Upper lobe of right lung (tissue), 1 donor: ENCODE data around the gene TACSTD2. TPM values are rescaled to one million over a fixed set of nuclear protein-coding genes. Genes with fewer than 3 reads are reported as not detected.

Experiments used
- ATAC-seq: fragments of 200-7000 bp; cut with Tn5 transposase; one replicate; pipeline ENCODE4 v1.9.1; 2020; ENCODE audit warnings: mild to moderate bottlenecking, moderate library complexity
- DNase-seq: peaks from one replicate; pipeline ENCODE4 v3.0.0-alpha.2; 2020
- H3K27ac ChIP-seq: fragments of 200-600 bp; one replicate; pipeline ENCODE4 v1.8.0; 2022
- H3K27me3 ChIP-seq: fragments of 200-600 bp; one replicate; pipeline ENCODE4 v1.8.0; 2022; ENCODE audit warnings: mild to moderate bottlenecking
- H3K36me3 ChIP-seq: fragments of 200-600 bp; one replicate; pipeline ENCODE4 v1.8.0; 2022
- H3K4me1 ChIP-seq: fragments of 200-600 bp; one replicate; pipeline ENCODE4 v1.8.0; 2022
- H3K4me3 ChIP-seq: fragments of 200-600 bp; one replicate; pipeline ENCODE4 v1.8.0; 2022; ENCODE audit warnings: mild to moderate bottlenecking
- H3K9me3 ChIP-seq: fragments of 200-600 bp; one replicate; pipeline ENCODE4 v1.8.0; 2022
- CTCF ChIP-seq: fragments of 200-600 bp; IDR thresholded peaks from one replicate; pipeline ENCODE4 v1.8.0; 2022; ENCODE audit warnings: antibody characterized with exemption
- intact Hi-C: fragments of 100-400 bp; cut with DNase I; formaldehyde crosslinking; loops from one replicate; pipeline ENCODE4 v1.11.0; 2022
- total RNA-seq: library from RNA; stranded (reverse); fragmentation: NEBNext Ultra II Directional; extraction: Animal tissue kit (Norgen Biotek cat#: 25700); gene quantifications from one replicate; pipeline ENCODE4 v1.2.1, GENCODE V29; 2021
- donor health status: DM: no; HTN: yes; CAD: no; lungs with severe emphysema.

TACSTD2 gene
- total RNA-seq, 1 donor from 2014 or later, result 112 TPM

- ATAC-seq, result no peak
- peaks cover 31% of the 10 kb centered on the region for H3K4me1 ChIP-seq
- intact Hi-C loops, result no loop called here
Observed at GRCh38 chr1:58581641-58582040, 4.6 kb upstream of the TACSTD2 start.

GRCh38 chr1:58580186-58580585 lies 3.1 kb upstream of the TACSTD2 start:
- intact Hi-C loops, result no loop called here
- Histone ChIP-seq H3K4me1 (peaks cover 20% of the 10 kb centered on the region), H3K9me3 (no peaks in the 10 kb centered on the region), H3K27me3 (no peaks in the 10 kb centered on the region), H3K4me3 (no peak overlapping the region), H3K27ac (no peak overlapping the region), H3K36me3 (no peaks in the 10 kb centered on the region)
- no peak for ATAC-seq
- TF ChIP-seq CTCF, result no peak
- no peak for DNase-seq

More at GRCh38 chr1:58581641-58582040, 4.6 kb upstream of the TACSTD2 start:
- no peaks in the 10 kb centered on the region for H3K36me3 ChIP-seq
- no peak for TF ChIP-seq CTCF
- no peak overlapping the region for H3K27ac ChIP-seq
- H3K27me3 ChIP-seq, result no peaks in the 10 kb centered on the region
- no peaks in the 10 kb centered on the region for H3K9me3 ChIP-seq
- no peak for DNase-seq
- no peak overlapping the region for H3K4me3 ChIP-seq

GRCh38 chr1:58577654-58578030 lies 590 bp upstream of the TACSTD2 start:
- Histone ChIP-seq H3K27ac (peak overlapping the region; percentile 89), H3K4me1 (peaks cover 10% of the 10 kb centered on the region), H3K27me3 (no peaks in the 10 kb centered on the region), H3K9me3 (no peaks in the 10 kb centered on the region), H3K4me3 (peak overlapping the region; percentile 60), H3K36me3 (no peaks in the 10 kb centered on the region)
- no peak for DNase-seq
- TF ChIP-seq CTCF, result no peak
- intact Hi-C loops, result no loop called here
- no peak for ATAC-seq

- peaks cover 10% of the 10 kb centered on the region for H3K4me1 ChIP-seq
- H3K27me3 ChIP-seq, result no peaks in the 10 kb centered on the region
- intact Hi-C loops, result no loop called here
- TF ChIP-seq CTCF, result no peak
- peak overlapping the region; percentile 60 for H3K4me3 ChIP-seq
- ATAC-seq (peak; percentile 58), DNase-seq (peak; percentile 82)
- H3K36me3 ChIP-seq, result no peaks in the 10 kb centered on the region
- H3K27ac ChIP-seq, result peak overlapping the region; percentile 89
- H3K9me3 ChIP-seq, result no peaks in the 10 kb centered on the region
Observed at GRCh38 chr1:58576325-58576726, 726 bp downstream of the TACSTD2 start.

GRCh38 chr1:58575551-58576324 lies 1.3 kb downstream of the TACSTD2 start:
- H3K27me3 ChIP-seq, result no peaks in the 10 kb centered on the region
- peak overlapping the region; percentile 60 for H3K4me3 ChIP-seq
- DNase-seq (no peak), ATAC-seq (no peak)
- H3K36me3 ChIP-seq, result no peaks in the 10 kb centered on the region
- TF ChIP-seq CTCF, result no peak
- peak overlapping the region; percentile 89 for H3K27ac ChIP-seq
- no peaks in the 10 kb centered on the region for H3K9me3 ChIP-seq
- H3K4me1 ChIP-seq, result peaks cover 10% of the 10 kb centered on the region
- intact Hi-C loops, result no loop called here
